ENCODE data around the gene BCAS3.
A peak's percentile ranks its signal among the peaks of the same experiment; 100 is the strongest.

The BCAS3 gene

DNA sequence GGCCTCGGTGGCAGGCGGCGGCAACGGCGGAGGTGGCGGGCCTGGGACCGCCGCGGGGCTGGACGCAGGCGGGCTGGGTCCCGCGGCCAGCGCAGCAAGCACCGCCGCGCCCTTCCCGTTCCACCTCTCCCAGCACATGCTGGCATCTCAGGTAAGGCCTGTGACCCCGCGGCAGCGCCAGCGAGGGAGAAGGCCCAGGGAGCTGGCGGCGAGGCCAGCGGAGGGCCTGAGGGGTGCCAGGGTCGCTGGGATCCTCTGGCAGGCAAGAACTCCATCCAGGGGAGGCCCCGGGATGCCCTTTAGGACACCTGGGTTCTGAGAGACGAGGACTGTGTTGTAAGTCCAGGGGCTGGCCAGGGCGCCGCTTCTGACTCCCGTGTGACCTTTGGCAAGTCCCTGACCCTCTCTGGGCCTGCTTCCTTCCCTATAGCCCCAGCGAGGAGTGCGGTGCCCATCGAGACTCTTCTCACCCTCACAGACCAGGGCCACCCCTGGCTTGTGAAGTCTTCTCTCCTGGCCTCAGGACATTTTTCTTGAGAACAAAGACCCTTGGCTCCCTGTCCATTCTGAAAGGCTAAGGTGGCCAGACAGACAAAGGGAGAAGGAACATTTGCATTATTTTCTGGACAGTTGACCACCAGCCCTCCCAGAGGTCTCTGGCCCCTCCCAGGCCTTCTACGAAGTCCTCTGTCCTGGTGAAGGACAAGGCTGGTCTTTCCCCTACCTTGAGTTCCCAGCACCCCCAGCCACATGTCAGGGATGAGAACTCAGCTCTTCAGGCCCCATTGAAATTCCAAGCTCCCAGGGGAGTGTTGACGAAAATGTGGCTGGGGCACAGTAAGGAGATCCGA, 728.3 kb downstream of the BCAS3 start:
- Histone ChIP-seq H3K4me3 (ENCODE audit: low read depth, low read length) (no peak overlapping the region), H3K4me1 (peaks cover 12% of the 10 kb centered on the region), H3K9me3 (no peaks in the 10 kb centered on the region), H3K36me3 (peaks cover 75% of the 10 kb centered on the region), H3K27me3 (no peaks in the 10 kb centered on the region)
- TF ChIP-seq CTCF (IDR thresholded peaks at IDR 0.05; ENCODE audit: low read depth, low read length), result no peak
- no peak for DNase-seq

DNA sequence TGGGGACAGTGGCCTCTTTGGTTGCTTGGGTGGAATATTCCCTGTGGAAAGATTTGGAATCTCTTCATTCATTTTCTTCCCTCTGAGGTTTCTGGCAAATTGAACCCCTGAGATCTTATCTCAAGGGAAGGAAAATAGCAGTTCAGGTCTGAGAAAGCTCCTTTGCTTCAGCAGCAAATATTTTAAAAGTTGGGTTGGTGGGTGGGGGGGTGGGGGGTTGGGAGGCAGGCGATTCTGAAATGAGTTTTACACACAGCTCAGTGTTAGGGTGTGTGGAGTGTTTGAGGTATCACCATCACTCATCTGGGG, 728.8 kb downstream of the BCAS3 start:
- H3K36me3 ChIP-seq, result peaks cover 69% of the 10 kb centered on the region
- no peak for DNase-seq
- TF ChIP-seq CTCF (IDR thresholded peaks at IDR 0.05; ENCODE audit: low read depth, low read length), result no peak
- no peak overlapping the region for H3K4me3 ChIP-seq (ENCODE audit: low read depth, low read length)
- no peaks in the 10 kb centered on the region for H3K9me3 ChIP-seq
- H3K27me3 ChIP-seq, result no peaks in the 10 kb centered on the region
- peaks cover 12% of the 10 kb centered on the region for H3K4me1 ChIP-seq

DNA sequence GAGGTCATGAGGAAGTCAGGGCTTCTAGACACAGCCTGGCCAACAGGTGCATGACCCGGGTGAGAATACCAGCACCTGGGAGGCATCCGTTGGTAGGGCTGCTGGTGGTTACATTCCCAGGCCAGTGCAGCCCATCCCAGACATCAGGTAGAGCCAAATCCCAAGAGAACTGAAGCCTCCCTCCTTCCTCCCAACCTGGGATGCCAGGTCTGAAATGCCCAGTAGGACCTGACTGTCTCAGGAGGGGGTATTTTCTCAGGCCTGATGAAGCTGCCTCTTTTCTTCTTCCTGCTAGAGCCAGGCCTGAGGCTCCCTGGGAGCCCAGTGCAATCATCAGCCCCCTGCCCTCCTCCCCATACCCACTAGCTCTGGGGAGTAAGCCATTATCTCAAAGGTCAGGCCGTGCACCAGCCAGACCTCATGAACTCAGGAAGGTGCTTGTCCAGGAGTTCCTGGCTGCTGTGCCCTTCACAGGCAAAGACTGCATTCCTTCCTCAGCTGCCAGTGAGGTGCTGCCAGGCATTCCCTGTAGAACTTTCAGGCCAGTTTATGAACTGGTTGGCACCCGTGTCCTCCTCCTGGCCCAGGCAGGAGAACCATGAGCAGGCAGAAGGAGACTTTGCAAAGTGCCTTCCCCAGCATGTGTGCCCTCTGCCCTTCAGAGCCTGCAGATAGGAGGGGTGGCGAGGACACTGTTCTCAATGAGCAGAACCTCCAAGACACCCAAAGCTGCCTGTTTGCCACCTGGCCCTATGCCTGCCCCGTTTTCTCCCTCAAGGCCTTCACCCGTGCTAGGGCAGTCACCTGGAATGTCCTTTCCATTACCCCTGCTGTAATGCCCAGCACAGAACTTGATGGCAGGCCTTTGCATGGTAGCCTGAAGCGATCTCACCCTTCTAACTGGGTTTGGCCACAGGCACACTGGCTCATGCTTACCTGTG, 729.6 kb downstream of the BCAS3 start:
- H3K27me3 ChIP-seq, result no peaks in the 10 kb centered on the region
- no peak for TF ChIP-seq CTCF (IDR thresholded peaks at IDR 0.05; ENCODE audit: low read depth, low read length)
- H3K4me3 ChIP-seq (ENCODE audit: low read depth, low read length), result no peak overlapping the region
- H3K9me3 ChIP-seq, result no peaks in the 10 kb centered on the region
- H3K4me1 ChIP-seq, result peaks cover 12% of the 10 kb centered on the region
- peak; percentile 14 for DNase-seq
- peaks cover 63% of the 10 kb centered on the region for H3K36me3 ChIP-seq

DNA sequence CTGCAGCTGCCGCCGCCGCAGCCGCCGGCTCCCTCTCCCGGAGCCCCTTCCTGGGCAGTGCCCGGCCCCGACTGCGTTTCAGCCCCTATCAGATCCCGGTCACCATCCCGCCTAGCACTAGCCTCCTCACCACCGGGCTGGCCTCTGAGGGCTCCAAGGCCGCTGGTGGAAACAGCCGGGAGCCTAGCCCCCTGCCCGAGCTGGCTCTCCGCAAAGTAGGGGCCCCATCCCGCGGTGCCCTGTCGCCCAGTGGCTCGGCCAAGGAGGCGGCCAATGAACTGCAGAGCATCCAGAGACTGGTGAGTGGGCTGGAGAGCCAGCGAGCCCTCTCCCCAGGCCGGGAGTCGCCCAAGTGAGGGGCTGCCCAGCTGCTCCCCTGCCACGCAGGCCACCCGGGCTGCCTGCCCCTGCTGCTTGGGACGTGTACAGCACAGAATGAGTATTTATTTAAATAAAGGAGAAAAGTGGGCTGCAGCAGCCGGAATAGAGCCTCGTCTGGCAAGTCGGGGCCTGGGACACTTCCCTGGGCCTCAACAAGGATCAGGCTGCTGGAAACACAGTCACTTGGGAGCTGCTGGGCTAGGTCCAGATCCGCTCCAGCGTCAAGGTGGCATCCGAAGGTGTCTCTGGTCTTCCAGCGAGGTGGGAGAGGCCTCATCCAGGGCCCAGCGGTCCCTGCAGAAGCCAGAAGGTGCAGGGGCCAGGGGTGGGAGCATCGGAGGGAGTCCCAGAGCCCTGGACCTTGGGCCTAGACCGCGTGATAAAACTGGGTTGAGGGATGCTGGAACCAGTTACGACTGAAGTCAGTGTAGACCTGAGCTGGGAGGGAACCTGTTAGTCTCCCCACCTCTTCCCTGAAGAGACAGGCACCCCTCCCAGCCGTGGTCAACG, 730.7 kb downstream of the BCAS3 start:
- Histone ChIP-seq H3K4me3 (ENCODE audit: low read depth, low read length) (peak overlapping the region; percentile 57), H3K36me3 (peaks cover 54% of the 10 kb centered on the region), H3K27me3 (no peaks in the 10 kb centered on the region), H3K4me1 (peaks cover 12% of the 10 kb centered on the region), H3K9me3 (no peaks in the 10 kb centered on the region)
- peak; percentile 34 for DNase-seq
- TF ChIP-seq CTCF (IDR thresholded peaks at IDR 0.05; ENCODE audit: low read depth, low read length), result no peak

- no peaks in the 10 kb centered on the region for H3K27me3 ChIP-seq
- peak overlapping the region; percentile 57 for H3K4me3 ChIP-seq (ENCODE audit: low read depth, low read length)
Measured at GRCh38 chr17:61409301-61410112, 731.9 kb downstream of the BCAS3 start.

More at GRCh38 chr17:61409301-61410112, 731.9 kb downstream of the BCAS3 start:
- H3K4me1 ChIP-seq, result peaks cover 5% of the 10 kb centered on the region
- peaks cover 43% of the 10 kb centered on the region for H3K36me3 ChIP-seq
- DNase-seq, result peak; percentile 84
- no peaks in the 10 kb centered on the region for H3K9me3 ChIP-seq
- TF ChIP-seq CTCF (IDR thresholded peaks at IDR 0.05; ENCODE audit: low read depth, low read length), result peak; percentile 42
